COLO668 (cell line): Measurements from ENCODE around the gene MRPS18C.
"Not testable (repeated sequence)": the region's sequence is repeated elsewhere in the genome, so short reads cannot be mapped to it uniquely, and the experiment has no call there.

ENCODE experiments used
- DNase-seq: peaks from one replicate; lab custom pipeline; 2025; ENCODE audit not compliant: unreplicated experiment; lab: John Stamatoyannopoulos, UW

MRPS18C gene

DNA sequence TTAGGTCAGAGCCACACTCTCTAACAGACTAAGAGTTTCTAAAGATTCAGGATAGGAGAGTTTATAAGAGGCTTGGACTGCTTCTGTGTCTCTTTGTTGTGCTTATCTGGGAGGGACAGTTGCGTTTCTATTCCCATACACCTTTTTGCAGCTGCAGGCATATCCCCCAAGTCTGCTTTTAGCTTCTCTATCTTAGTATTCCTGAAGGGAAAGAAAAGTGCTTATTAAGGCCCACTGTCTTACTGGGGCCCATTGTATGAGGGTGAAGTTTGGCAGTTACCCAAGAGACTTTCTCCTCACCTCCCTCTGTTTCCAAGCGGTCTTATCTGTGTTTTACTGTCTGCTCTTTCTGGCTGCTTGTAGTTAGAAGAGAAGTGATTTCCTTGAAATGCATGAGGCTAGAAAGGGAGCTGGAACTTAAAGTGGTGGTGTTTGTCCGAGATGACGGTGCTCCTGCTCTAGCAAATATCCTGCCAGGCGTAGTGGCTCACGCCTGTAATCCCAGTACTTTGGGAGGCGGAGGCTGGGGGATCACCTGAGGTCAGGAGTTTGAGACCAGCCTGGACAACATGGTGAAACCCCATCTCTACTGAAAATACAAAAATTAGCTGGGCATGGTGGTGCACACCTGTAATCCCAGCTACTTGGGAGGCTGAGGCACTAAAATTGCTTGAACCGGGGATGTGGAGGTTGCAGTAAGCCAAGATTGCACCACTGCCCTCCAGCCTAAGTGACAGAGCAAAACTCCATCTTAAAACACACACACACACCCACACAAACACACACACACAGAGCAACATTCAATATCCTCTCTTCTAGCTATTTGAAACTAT lies 40.4 kb downstream of the MRPS18C start:
- DNase-seq, result not testable (repeated sequence)

DNA sequence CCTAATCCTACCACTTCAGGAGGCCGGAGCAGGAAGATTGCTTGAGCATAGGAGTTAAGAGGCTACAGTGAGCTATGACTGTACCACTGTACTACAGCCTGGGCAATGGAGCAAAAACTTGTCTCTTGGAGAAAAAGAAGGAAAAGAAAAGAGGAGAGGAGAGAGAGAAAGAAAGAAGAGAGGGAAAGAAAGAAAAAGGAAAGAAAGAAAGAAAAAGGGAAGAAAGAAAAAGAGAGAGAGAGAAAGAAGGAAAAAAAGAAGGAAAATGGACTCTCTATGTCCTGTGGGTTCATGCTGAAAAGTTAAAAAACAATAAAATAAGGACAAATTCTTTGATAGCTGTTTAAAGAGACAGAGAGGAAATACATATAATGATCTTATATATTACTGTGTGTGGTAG lies 42.3 kb downstream of the MRPS18C start:
- no peak for DNase-seq

DNA sequence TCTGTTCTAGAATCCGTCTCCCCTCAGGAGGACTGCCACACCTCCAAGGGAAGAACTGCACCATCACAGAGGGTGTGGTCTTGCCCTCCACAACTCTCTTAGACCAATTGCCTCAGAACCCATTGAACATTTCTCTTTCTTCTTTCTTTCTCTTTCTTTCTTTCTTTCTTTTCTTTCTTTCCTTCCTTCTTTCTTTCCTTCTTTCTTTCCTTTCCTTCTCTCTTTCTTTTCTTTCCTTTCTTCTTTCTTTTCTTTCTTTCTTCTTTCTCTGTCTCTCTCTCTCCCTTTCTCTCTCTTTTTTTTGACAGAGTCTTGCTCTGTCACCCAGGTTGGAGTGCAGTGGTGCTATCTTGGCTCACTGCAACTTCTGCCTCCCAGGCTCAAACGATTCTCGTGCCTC lies 45.8 kb downstream of the MRPS18C start:
- not testable (repeated sequence) for DNase-seq

GRCh38 chr4:83503974-83504373 lies 48.1 kb downstream of the MRPS18C start:
- DNase-seq, result no peak

GRCh38 chr4:83504503-83504902 lies 48.6 kb downstream of the MRPS18C start:
- DNase-seq, result no peak

DNA sequence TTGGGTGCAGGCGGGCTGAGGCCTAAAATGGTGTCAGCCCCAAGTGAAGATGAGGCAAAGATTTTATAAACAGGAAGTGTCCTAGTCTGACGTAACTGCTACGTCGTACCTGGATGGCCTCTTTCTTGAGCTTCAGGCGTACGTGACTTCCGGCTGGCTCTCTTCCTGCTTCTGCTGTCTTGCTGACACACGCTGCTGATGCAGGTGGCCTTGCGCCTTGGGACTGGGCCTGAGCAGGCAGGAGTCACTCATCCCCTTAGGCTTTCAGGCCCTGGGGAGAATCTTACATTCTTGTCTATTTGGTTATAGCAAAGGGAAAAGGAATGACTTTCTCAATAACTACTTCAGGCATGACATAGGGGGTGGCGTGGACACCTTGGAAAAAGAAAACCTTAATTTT lies 49.1 kb downstream of the MRPS18C start:
- DNase-seq, result no peak

DNA sequence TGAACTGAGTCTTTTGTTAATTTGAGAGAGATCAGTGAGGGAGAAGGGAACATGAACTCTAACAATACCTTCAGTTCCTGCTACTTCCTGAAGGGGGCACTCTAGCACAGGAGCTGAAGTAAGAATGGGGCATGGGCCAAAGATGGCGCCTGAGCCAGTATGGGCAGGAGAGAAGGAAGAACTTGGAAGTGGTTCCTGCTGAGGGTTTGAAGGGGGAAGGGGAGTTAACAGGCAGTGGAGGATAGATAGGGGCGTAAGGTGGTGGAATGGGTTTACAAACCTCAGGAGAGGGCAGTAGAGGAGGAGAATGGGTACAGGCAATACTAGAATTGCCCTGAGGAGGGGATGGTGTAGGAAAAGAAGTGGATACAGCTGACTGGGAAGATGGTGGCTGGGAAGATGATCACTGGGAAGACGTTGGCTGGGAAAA lies 53.3 kb downstream of the MRPS18C start:
- DNase-seq, result peak; percentile 49

DNA sequence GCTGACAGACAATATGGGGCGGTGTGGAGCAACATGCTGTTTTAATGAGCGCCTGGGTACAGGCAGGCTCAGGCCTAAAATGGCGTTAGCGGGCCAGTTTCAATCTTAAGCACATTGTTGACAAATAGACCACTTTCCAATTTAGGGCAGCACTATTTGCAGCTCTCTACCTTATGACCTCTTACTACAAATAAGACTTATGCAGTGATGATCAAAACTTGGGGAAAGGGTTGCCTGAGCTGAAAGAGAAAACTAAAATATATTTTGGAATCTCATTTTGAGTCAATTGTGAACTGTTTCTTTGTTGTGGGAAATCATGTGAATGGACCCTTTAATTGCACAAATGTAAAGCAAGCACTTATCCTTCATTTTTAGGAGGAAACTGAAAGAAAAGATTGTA lies 54.6 kb downstream of the MRPS18C start:
- no peak for DNase-seq
